Stomach (tissue), 9 donors: Measurements from ENCODE around the gene NAALADL2. TPM values are rescaled to one million over a fixed set of nuclear protein-coding genes. Genes with fewer than 3 reads are reported as not detected.

ENCODE experiments used
- DNase-seq, 2 donors: peaks; one replicate each; pipeline versions ENCODE4 v3.0.0 to v3.0.0-alpha.2; 2013 to 2019
- H3K27ac ChIP-seq, 5 donors: fragments of 200-600 bp in 4 of 5; sonication (generic) in 4 of 5; one replicate each; pipeline ENCODE4 v1.5.1; 2013 to 2019; ENCODE audit warnings: mild to moderate bottlenecking in 1 of 5, moderate library complexity in 1 of 5
- H3K27me3 ChIP-seq, 3 donors: fragments of 200-600 bp; sonication (generic); one replicate each; pipeline ENCODE4 v1.5.1; 2017 to 2019; ENCODE audit warnings: mixed run types in 1 of 3
- H3K36me3 ChIP-seq, 4 donors: fragments of 200-600 bp; sonication (generic); 1 replicate in 3 of 4; 2 replicates in 1 of 4; pipeline ENCODE4 v1.5.1; 2016 to 2019
- H3K4me1 ChIP-seq, 4 donors: fragments of 200-600 bp; sonication (generic); one replicate each; pipeline ENCODE4 v1.5.1; 2016 to 2019
- H3K4me3 ChIP-seq, 4 donors: fragments of 200-600 bp; sonication (generic) in 3 of 4; one replicate each; pipeline ENCODE4 v1.5.1; 2016 to 2019; ENCODE audit warnings: mild to moderate bottlenecking in 1 of 4
- H3K9me3 ChIP-seq, 4 donors: fragments of 200-600 bp; sonication (generic); one replicate each; pipeline ENCODE4 v1.5.1; 2016 to 2019
- CTCF ChIP-seq, 7 experiments: fragments of 450-650 bp in 4 of 7; fragments of 200-600 bp in 3 of 7; sonication (generic) in 3 of 7; IDR thresholded peaks; one replicate each; pipeline ENCODE4 v1.5.1; 2016 to 2019; ENCODE audit warnings: antibody characterized with exemption in 7 of 7, control low read depth in 2 of 7, mild to moderate bottlenecking in 1 of 7
- EP300 ChIP-seq: sonication (generic); formaldehyde crosslinking; IDR thresholded peaks from one replicate; pipeline ENCODE4 v1.6.1; 2017; ENCODE audit warnings: antibody characterized with exemption
- POLR2A ChIP-seq, 4 donors: fragments of 450-650 bp; IDR thresholded peaks; one replicate each; pipeline ENCODE4 v1.6.1; 2016; ENCODE audit warnings: antibody characterized with exemption in 4 of 4, control low read depth in 2 of 4, mild to moderate bottlenecking in 1 of 4, moderate library complexity in 1 of 4
- POLR2AphosphoS5 ChIP-seq, 3 donors: sonication (generic); formaldehyde crosslinking; IDR thresholded peaks; one replicate each; pipeline ENCODE4 v1.6.1; 2016; ENCODE audit warnings: antibody characterized with exemption in 3 of 3
- WGBS, 5 donors: extraction: QIAGEN DNeasy Blood & Tissue Kit in 3 of 5; methylation state at CpG; one replicate each; pipeline versions ENCODE4 v1.1.5 to v1.1.7; 2013 to 2018; 5-methylcytosine and 5-hydroxymethylcytosine counted together
- intact Hi-C: fragments of 100-400 bp; cut with DNase I; formaldehyde crosslinking; loops from one replicate; pipeline ENCODE4 v1.15.1; 2023; ENCODE audit warnings: low total_unique reads
- polyA plus RNA-seq, 3 donors: library from polyadenylated mRNA; stranded (reverse); fragments of 200-250 nt; gene quantifications; one replicate each; pipeline ENCODE4 v1.2.3, GENCODE V29; 2013
- total RNA-seq, 5 donors: library from RNA; depleted of rRNA; stranded (reverse); fragments of >200 nt; gene quantifications; one replicate each; pipeline versions ENCODE4 v1.1.0 to v1.2.3, GENCODE V29; 2014 to 2016
- donor health status: healthy with polysubstance abuse.
- donor health status: Bipolar disorder and iron deficiency.
- donor health status: healthy.

The NAALADL2 gene
- total and polyA plus RNA-seq, 8 donors = 0.58 to 43.7 (median 5.4) TPM

GRCh38 chr3:175399156-175399840 lies 540.2 kb downstream of the NAALADL2 start:
- peak in 1 of 2 donors; percentile 16 for DNase-seq
- Histone ChIP-seq H3K4me3 (no peak overlapping the region), H3K9me3 (no peaks in the 10 kb centered on the region), H3K36me3 (no peaks in the 10 kb centered on the region), H3K4me1 (peaks cover 0 to 8% (median 0%) of the 10 kb centered on the region in 4 donors), H3K27ac (no peak overlapping the region), H3K27me3 (no peaks in the 10 kb centered on the region)
- no peak for TF ChIP-seq EP300
- TF ChIP-seq CTCF (IDR thresholded peaks at IDR 0.05) = no peak
- intact Hi-C loops = no loop called here
- WGBS, 5 donors = 83 to 88% (median 87%) methylated on average over 5 of the region's 5 CpGs

- Histone ChIP-seq H3K9me3 (no peaks in the 10 kb centered on the region), H3K4me1 (peaks cover 0 to 7% (median 0%) of the 10 kb centered on the region in 4 donors), H3K36me3 (no peaks in the 10 kb centered on the region), H3K4me3 (no peak overlapping the region), H3K27me3 (no peaks in the 10 kb centered on the region), H3K27ac (no peak overlapping the region)
- intact Hi-C loops = no loop called here
- peak in 1 of 2 donors; percentile 21 for DNase-seq
- TF ChIP-seq POLR2A (IDR thresholded peaks at IDR 0.05) = no peak
- no peak for TF ChIP-seq POLR2AphosphoS5 (IDR thresholded peaks at IDR 0.05)
- TF ChIP-seq CTCF (IDR thresholded peaks at IDR 0.05) = no peak
- no peak for TF ChIP-seq EP300
- WGBS, 5 donors = 85 to 100% (median 93%) methylated on average over 1 of the region's 1 CpG
These were observed 544.9 kb downstream of the NAALADL2 start for GRCh38 chr3:175404027-175404426.

- Histone ChIP-seq H3K27me3 (no peaks in the 10 kb centered on the region), H3K36me3 (no peaks in the 10 kb centered on the region), H3K27ac (no peak overlapping the region), H3K4me3 (no peak overlapping the region), H3K4me1 (peaks cover 0 to 1% (median 0%) of the 10 kb centered on the region in 4 donors), H3K9me3 (no peaks in the 10 kb centered on the region)
- intact Hi-C loops = no loop called here
- no peak for TF ChIP-seq POLR2AphosphoS5 (IDR thresholded peaks at IDR 0.05)
- no peak for TF ChIP-seq CTCF (IDR thresholded peaks at IDR 0.05)
- no peak for TF ChIP-seq POLR2A (IDR thresholded peaks at IDR 0.05)
- no peak for TF ChIP-seq EP300
- peak in 1 of 2 donors; percentile 23 for DNase-seq
- 86 to 100% (median 99%) methylated on average over 1 of the region's 1 CpG for WGBS, 5 donors
These were observed 545.5 kb downstream of the NAALADL2 start for GRCh38 chr3:175404621-175405020.

GRCh38 chr3:175410251-175410650 lies 551.1 kb downstream of the NAALADL2 start:
- TF ChIP-seq EP300 = no peak
- no peak for TF ChIP-seq CTCF (IDR thresholded peaks at IDR 0.05)
- TF ChIP-seq POLR2AphosphoS5 (IDR thresholded peaks at IDR 0.05) = no peak
- no peak for TF ChIP-seq POLR2A (IDR thresholded peaks at IDR 0.05)
- intact Hi-C loops = no loop called here
- Histone ChIP-seq H3K27ac (no peak overlapping the region), H3K27me3 (no peaks in the 10 kb centered on the region), H3K9me3 (no peaks in the 10 kb centered on the region), H3K4me1 (no peaks in the 10 kb centered on the region), H3K4me3 (no peak overlapping the region), H3K36me3 (no peaks in the 10 kb centered on the region)
- DNase-seq = no peak
- 64 to 89% (median 80%) methylated on average over 1 of the region's 1 CpG for WGBS, 5 donors
